SK-N-SH (cell line): ENCODE data around the gene MEGF8.

Source experiments
- CTCF ChIP-seq: fragments of 200-600 bp; sonication (generic); IDR thresholded peaks from 2 replicates; pipeline ENCODE4 v1.6.1; 2017; ENCODE audit warnings: antibody characterized with exemption, mild to moderate bottlenecking, moderate library complexity
- GABPA ChIP-seq: IDR thresholded peaks from 2 replicates; pipeline ENCODE4 v1.4.0; 2012; ENCODE audit warnings: low read depth, mild to moderate bottlenecking
- IRF3 ChIP-seq: fragments of 150-350 bp; IDR thresholded peaks from 2 replicates; pipeline ENCODE4 v1.6.1; 2016; ENCODE audit warnings: mild to moderate bottlenecking, low read depth, low read length
- RFX5 ChIP-seq: IDR thresholded peaks from 2 replicates; pipeline ENCODE4 v1.6.1; 2012; ENCODE audit warnings: mild to moderate bottlenecking, improper control_type of control experiment, low read length
- YY1 ChIP-seq: IDR thresholded peaks from 2 replicates; pipeline ENCODE4 v1.4.0; 2012; ENCODE audit warnings: low read depth, mild to moderate bottlenecking

- TF ChIP-seq CTCF: no peak
- no peak for TF ChIP-seq IRF3
- no peak for TF ChIP-seq GABPA
- TF ChIP-seq RFX5: no peak
- TF ChIP-seq YY1: no peak
Observed at GRCh38 chr19:42309686-42310085, 15.7 kb upstream of the MEGF8 start.
